H7 (cell line): Measurements from ENCODE around the gene EPHA10. TPM values are rescaled to one million over a fixed set of nuclear protein-coding genes. Genes with fewer than 3 reads are reported as not detected.
"Not testable (repeated sequence)": the region's sequence is repeated elsewhere in the genome, so short reads cannot be mapped to it uniquely, and the experiment has no call there.

ENCODE experiments used
- DNase-seq: peaks from one replicate; pipeline ENCODE4 v3.0.0; 2012
- H3K27me3 ChIP-seq: 2 replicates; pipeline ENCODE4 v1.6.0; 2011; ENCODE audit warnings: mild to moderate bottlenecking, low read length; ENCODE audit not compliant: control insufficient read depth, insufficient read depth
- H3K36me3 ChIP-seq: replicated peaks from 2 replicates; pipeline ENCODE4 v1.5.1; 2011; ENCODE audit warnings: low read length; ENCODE audit not compliant: control insufficient read depth, insufficient read depth
- H3K4me3 ChIP-seq: 2 replicates; pipeline ENCODE4 v1.5.1; 2011; ENCODE audit warnings: low read depth, mild to moderate bottlenecking, control low read depth, low read length, moderate library complexity; ENCODE audit not compliant: insufficient read depth
- total RNA-seq: library from RNA; depleted of rRNA; stranded (reverse); fragments of >200 nt; shearing (Covaris generic); gene quantifications from 2 replicates; pipeline ENCODE4 v1.2.3, GENCODE V29; 2014

Gene EPHA10
- total RNA-seq, 1 experiment from 2014 or later, result 0.21 TPM

DNA sequence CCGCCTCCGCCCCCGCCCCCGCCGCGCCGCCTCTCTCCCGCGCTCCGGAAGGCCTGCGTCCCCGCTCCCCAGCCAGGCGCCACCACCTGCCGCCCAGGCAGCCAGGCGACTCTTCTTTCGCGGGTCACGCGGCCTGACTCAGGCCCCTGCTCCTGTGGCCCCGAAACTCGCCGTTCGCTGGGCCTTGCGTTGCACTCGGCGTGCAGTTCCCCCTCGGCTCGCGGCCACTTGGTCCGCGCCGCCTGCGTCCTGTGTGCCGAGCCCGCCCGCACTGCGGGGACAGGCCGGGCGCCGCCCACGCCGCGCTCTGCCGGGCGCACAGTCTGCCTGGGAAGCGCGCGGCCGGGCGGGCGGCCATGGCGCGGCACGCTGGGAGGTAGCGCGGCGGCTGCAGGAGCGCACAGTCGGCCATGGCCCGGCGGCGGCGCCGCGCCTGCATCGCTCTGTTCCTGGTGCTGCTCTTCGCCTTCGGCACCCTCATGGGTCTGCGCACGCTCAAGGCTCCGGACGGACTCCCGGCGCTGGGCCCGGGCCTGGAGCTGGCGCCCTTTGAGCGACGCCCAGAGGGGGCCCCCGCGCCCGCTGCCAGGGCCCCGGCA, 29.0 kb upstream of the EPHA10 start, which contains the start of gene MANEAL:
Gene MANEAL (plus strand): TSS at position 75 of the 599 bp plus-strand sequence. CDS start 336 bp downstream, at position 411.
- Histone ChIP-seq H3K36me3 (no peaks in the 10 kb centered on the region), H3K4me3 (peak within 1 kb of the TSS; percentile 69), H3K27me3 (peaks cover 50% of the 10 kb centered on the region)
- peak; percentile 89 for DNase-seq

- peak overlapping the region; percentile 69 for H3K4me3 ChIP-seq
- H3K36me3 ChIP-seq, result no peaks in the 10 kb centered on the region
- DNase-seq, result peak; percentile 75
- H3K27me3 ChIP-seq, result peaks cover 51% of the 10 kb centered on the region
These were observed 28.2 kb upstream of the EPHA10 start for GRCh38 chr1:37792943-37793686.

DNA sequence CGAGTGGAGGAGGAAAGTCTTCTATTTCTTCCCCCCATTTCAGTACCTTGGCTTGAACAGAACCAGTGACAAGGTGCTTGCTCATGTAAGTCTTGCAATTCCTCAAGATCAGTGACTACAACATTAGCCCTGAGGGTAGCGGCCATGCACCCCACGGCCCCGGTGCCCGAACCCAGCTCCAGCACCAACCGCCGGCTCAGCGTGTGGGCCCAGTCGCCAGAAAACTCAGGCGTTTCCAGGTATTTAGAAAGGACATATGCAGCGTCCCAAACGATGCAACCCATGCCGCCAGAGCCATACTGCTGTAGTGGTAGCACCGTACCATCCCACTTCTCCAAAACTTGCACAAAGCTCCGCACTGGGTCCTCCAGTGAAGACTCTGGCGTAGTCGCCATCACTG, 17.6 kb upstream of the EPHA10 start:
- Histone ChIP-seq H3K4me3 (no peak overlapping the region), H3K36me3 (no peaks in the 10 kb centered on the region), H3K27me3 (peaks cover 8% of the 10 kb centered on the region)
- DNase-seq, result no peak

GRCh38 chr1:37778654-37779053, 13.7 kb upstream of the EPHA10 start:
- Histone ChIP-seq H3K36me3 (no peaks in the 10 kb centered on the region), H3K4me3 (no peak overlapping the region), H3K27me3 (peaks cover 8% of the 10 kb centered on the region)
- DNase-seq, result no peak

GRCh38 chr1:37776946-37777516, 12.1 kb upstream of the EPHA10 start:
- no peaks in the 10 kb centered on the region for H3K36me3 ChIP-seq
- no peak for DNase-seq
- H3K4me3 ChIP-seq, result no peak overlapping the region
- H3K27me3 ChIP-seq, result peaks cover 8% of the 10 kb centered on the region

GRCh38 chr1:37771440-37771839, 6.5 kb upstream of the EPHA10 start:
- H3K4me3 ChIP-seq, H3K36me3 ChIP-seq, DNase-seq: not testable (repeated sequence)
- peaks cover 24% of the 10 kb centered on the region for H3K27me3 ChIP-seq

DNA sequence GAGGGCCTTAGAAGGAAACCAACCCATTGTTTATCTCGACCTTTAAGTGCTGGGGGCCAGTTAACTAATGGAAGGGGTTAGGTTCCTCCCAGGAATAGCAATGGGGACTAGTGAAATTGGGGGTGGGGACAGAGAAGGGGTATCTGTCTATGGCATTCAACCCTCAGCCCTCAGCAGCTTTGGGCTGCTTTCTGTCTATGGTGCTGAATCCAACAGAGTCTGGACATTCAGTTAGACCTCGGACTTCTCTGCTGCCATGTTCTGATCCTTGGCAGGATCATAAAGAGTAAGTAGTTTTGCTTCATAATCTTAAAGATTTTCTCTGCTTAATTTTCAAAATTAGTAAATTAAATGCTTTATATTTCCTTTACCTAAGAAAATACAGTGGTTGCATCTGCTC, 2.6 kb upstream of the EPHA10 start:
- H3K27me3 ChIP-seq, result peaks cover 64% of the 10 kb centered on the region
- no peak for DNase-seq

GRCh38 chr1:37765916-37766664, 1.2 kb upstream of the EPHA10 start:
- H3K4me3 ChIP-seq, result peak overlapping the region; percentile 30
- DNase-seq, result peak; percentile 73
- peaks cover 75% of the 10 kb centered on the region for H3K27me3 ChIP-seq
- no peaks in the 10 kb centered on the region for H3K36me3 ChIP-seq

More for the DNA sequence above, 2.6 kb upstream of the EPHA10 start:
- Histone ChIP-seq H3K36me3 (no peaks in the 10 kb centered on the region), H3K4me3 (no peak overlapping the region)

- DNase-seq, result peak; percentile 93
- H3K27me3 ChIP-seq, result peaks cover 79% of the 10 kb centered on the region
- H3K36me3 ChIP-seq, result no peaks in the 10 kb centered on the region
- peak overlapping the region; percentile 4; the same call in 1 of the 2 replicates for H3K4me3 ChIP-seq
These were observed 500 bp downstream of the EPHA10 start for GRCh38 chr1:37764414-37764825.

- Histone ChIP-seq H3K27me3 (peaks cover 81% of the 10 kb centered on the region), H3K36me3 (no peaks in the 10 kb centered on the region), H3K4me3 (no peak overlapping the region)
- DNase-seq, result no peak
These were observed 1.0 kb downstream of the EPHA10 start for GRCh38 chr1:37763791-37764413.

DNA sequence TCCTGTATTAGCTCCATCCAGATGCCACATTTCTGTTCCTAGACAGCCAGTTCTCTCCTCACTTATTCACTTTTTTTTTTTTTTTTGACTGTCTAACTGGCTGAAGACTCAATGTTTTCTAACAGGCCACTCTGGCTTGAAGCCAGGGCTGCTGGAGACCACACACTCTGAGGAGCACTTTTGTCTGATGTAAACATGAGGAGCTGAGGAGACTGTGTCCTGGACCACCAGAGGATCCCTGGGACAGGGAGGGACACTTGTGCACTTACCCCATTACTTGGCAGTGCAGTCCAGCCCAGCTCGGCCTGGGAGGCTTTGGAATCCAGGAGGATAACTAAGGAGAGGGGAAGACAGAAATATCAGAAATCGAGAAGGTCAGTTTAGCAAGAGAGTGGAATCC, 2.4 kb downstream of the EPHA10 start:
- H3K4me3 ChIP-seq, result no peak overlapping the region
- H3K27me3 ChIP-seq, result peaks cover 84% of the 10 kb centered on the region
- no peak for DNase-seq
- H3K36me3 ChIP-seq, result no peaks in the 10 kb centered on the region

DNA sequence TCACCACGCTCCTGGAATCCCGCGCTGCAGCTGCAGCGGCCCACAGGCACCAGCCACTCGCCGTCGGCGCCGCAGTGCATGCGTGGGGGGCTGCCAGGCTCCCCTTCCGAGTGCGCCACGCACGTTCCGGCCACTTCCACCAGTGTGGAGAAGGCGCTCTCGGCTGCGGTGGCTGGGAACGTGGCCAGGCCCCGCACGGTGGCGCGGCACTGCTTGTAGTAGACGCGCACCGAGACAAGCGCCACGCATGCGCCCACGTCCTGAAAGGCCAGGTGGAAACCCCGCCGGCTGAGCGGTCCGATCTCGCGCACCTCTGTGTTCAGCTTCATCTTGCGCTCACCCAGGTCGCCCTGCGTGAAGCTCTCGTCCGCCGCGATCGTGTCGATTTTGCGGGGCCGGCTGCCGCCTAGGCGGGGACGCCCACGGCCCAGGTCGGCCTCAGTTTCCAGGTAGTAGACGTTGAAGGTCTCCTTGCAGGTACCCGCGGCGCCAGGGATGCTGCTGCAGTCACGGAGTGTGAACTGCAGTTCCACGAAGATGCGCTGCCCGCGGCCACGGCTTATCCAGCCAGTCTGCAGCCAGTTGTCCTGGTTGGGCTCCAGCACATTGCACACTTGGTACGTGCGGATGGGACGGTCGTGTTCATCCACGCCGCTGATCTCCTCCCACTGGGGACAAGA, 3.4 kb downstream of the EPHA10 start:
- Histone ChIP-seq H3K36me3 (no peaks in the 10 kb centered on the region), H3K4me3 (no peak overlapping the region), H3K27me3 (peaks cover 82% of the 10 kb centered on the region)
- DNase-seq, result no peak

DNA sequence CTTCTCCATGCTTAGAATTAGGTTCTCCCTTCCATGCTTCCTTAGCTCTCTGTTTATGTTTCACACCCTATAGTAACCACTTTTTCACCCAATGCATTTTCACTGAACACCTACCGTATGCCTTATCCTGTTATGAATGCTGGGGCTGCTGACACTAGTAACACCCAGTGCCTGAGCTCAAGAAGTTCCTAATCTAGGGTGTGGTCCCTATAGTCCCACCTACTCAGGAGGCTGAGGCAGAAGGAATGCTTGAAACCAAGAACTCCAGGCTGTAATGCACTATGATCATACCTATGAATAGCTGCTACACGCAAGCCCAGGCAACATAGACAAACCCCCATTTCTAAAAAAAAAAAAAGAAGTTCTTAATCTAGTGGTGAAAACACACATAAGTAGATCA, 5.5 kb downstream of the EPHA10 start:
- H3K4me3 ChIP-seq, result no peak overlapping the region
- DNase-seq, result no peak
- H3K27me3 ChIP-seq, result peaks cover 80% of the 10 kb centered on the region
- no peaks in the 10 kb centered on the region for H3K36me3 ChIP-seq
